H1 (cell line): ENCODE measurements around the gene CNIH4. TPM values are rescaled to one million over a fixed set of nuclear protein-coding genes. Genes with fewer than 3 reads are reported as not detected.

Source experiments
- CTCF ChIA-PET: fragments of 300-600 bp; sonication (Branson Sonifier 250); formaldehyde crosslinking; loops from one replicate; lab custom pipeline; 2021; ENCODE audit not compliant: partially characterized antibody; lab: Charles Lee
- POLR2A ChIA-PET: fragments of 300-600 bp; sonication (Branson Sonifier 250); formaldehyde crosslinking; loops from one replicate; lab custom pipeline; 2021; ENCODE audit warnings: inconsistent platforms; ENCODE audit not compliant: partially characterized antibody; lab: Charles Lee
- DNase-seq, 2 experiments: peaks; one replicate each; pipeline versions ENCODE4 v3.0.0 to v3.0.0-alpha.2; 2010 to 2022; ENCODE audit warnings: low spot score in 2 of 2, low read depth in 1 of 2, mixed read lengths in 1 of 2
- FAIRE-seq: peaks from 2 replicates; lab custom pipeline; 2011; peaks lifted over from hg19 to GRCh38; lab: Jason Lieb, UNC
- H2AFZ ChIP-seq: 2 replicates; pipeline ENCODE4 v1.8.1; 2012; ENCODE audit warnings: low read length, inconsistent platforms
- H2AK5ac ChIP-seq: 2 replicates; pipeline ENCODE4 v1.6.1; 2013; ENCODE audit warnings: low read depth, low read length
- H2BK120ac ChIP-seq: replicated peaks from 2 replicates; pipeline ENCODE3; 2013; ENCODE audit warnings: low read depth, low read length, inconsistent platforms
- H2BK12ac ChIP-seq: 2 replicates; pipeline ENCODE4 v1.6.1; 2013; ENCODE audit warnings: low read depth, low read length
- H2BK15ac ChIP-seq: 2 replicates; pipeline ENCODE4 v1.6.1; 2013; ENCODE audit warnings: low read length
- H2BK20ac ChIP-seq: 2 replicates; pipeline ENCODE4 v1.6.1; 2013; ENCODE audit warnings: low read length
- H2BK5ac ChIP-seq: 2 replicates; pipeline ENCODE4 v1.6.1; 2013; ENCODE audit warnings: low read depth, low read length
- H3K14ac ChIP-seq: 2 replicates; pipeline ENCODE4 v1.6.1; 2013; ENCODE audit warnings: inconsistent platforms; ENCODE audit not compliant: insufficient read length
- H3K18ac ChIP-seq: 2 replicates; pipeline ENCODE4 v1.6.1; 2013; ENCODE audit warnings: low read length; ENCODE audit errors: extremely low read depth
- H3K23ac ChIP-seq: 2 replicates; pipeline ENCODE4 v1.6.1; 2013; ENCODE audit warnings: inconsistent platforms; ENCODE audit not compliant: insufficient read length
- H3K23me2 ChIP-seq: 2 replicates; pipeline ENCODE4 v1.6.1; 2013; ENCODE audit warnings: low read depth, low read length
- H3K27ac ChIP-seq: 2 replicates; pipeline ENCODE4 v1.6.1; 2011; ENCODE audit warnings: low read depth, low read length, inconsistent platforms
- H3K27me3 ChIP-seq, 4 experiments: replicated peaks in 1 of 4; 1 replicate in 1 of 4; 2 replicates in 3 of 4; pipeline versions ENCODE4 v1.6.1 to v1.8.1; 2011 to 2013; ENCODE audit warnings: low read length in 3 of 4, mild to moderate bottlenecking in 3 of 4, inconsistent platforms in 2 of 4, mixed read lengths in 2 of 4, moderate library complexity in 1 of 4; ENCODE audit not compliant: control insufficient read depth in 3 of 4, insufficient read depth in 3 of 4; ENCODE audit errors: extremely low read depth in 1 of 4
- H3K36me3 ChIP-seq, 4 experiments: 2 replicates each; pipeline versions ENCODE4 v1.6.1 to v1.8.1; 2011 to 2013; ENCODE audit warnings: mild to moderate bottlenecking in 4 of 4, low read length in 3 of 4, moderate library complexity in 2 of 4, control low read depth in 1 of 4, inconsistent platforms in 1 of 4; ENCODE audit not compliant: insufficient read depth in 4 of 4, control insufficient read depth in 2 of 4
- H3K4ac ChIP-seq: replicated peaks from 2 replicates; pipeline ENCODE3; 2013; ENCODE audit warnings: low read length, low read depth, mixed read lengths, inconsistent platforms; ENCODE audit not compliant: insufficient read length
- H3K4me1 ChIP-seq, 4 experiments: replicated peaks in 1 of 4; 1 replicate in 1 of 4; 2 replicates in 3 of 4; pipeline versions ENCODE4 v1.6.1 to v1.8.1; 2011 to 2013; ENCODE audit warnings: low read length in 3 of 4, inconsistent platforms in 2 of 4, mixed read lengths in 1 of 4; ENCODE audit not compliant: insufficient read depth in 4 of 4, control insufficient read depth in 3 of 4
- H3K4me2 ChIP-seq, 2 experiments: 2 replicates each; pipeline versions ENCODE4 v1.6.1 to v1.8.1; 2011 to 2013; ENCODE audit warnings: low read depth in 2 of 2, low read length in 2 of 2, control low read depth in 1 of 2, inconsistent platforms in 1 of 2, mild to moderate bottlenecking in 1 of 2; ENCODE audit not compliant: insufficient read depth in 1 of 2
- H3K4me3 ChIP-seq, 4 experiments: fragments of 200-600, 300-600 bp in 1 of 4; sonication (generic), shearing (Covaris generic), sonication (Bioruptor Twin) in 1 of 4; 2 replicates each; pipeline versions ENCODE4 v1.5.1 to v1.8.1; 2011 to 2016; ENCODE audit warnings: low read length in 4 of 4, low read depth in 3 of 4, control low read depth in 2 of 4, inconsistent platforms in 2 of 4, mild to moderate bottlenecking in 2 of 4, mixed read lengths in 1 of 4, moderate library complexity in 1 of 4; ENCODE audit not compliant: insufficient read depth in 2 of 4; ENCODE audit errors: extremely low read depth in 1 of 4
- H3K56ac ChIP-seq: replicated peaks from 2 replicates; pipeline ENCODE3; 2013; ENCODE audit warnings: low read depth, mild to moderate bottlenecking, mixed read lengths, low read length, inconsistent platforms; ENCODE audit not compliant: insufficient read length
- H3K79me1 ChIP-seq: 2 replicates; pipeline ENCODE4 v1.6.1; 2013; ENCODE audit warnings: low read depth, low read length, control low read depth
- H3K79me2 ChIP-seq, 2 experiments: 2 replicates each; pipeline versions ENCODE4 v1.6.1 to v1.8.1; 2012 to 2013; ENCODE audit warnings: low read length in 2 of 2, mild to moderate bottlenecking in 2 of 2, inconsistent platforms in 1 of 2; ENCODE audit not compliant: insufficient read depth in 2 of 2, control insufficient read depth in 1 of 2
- H3K9ac ChIP-seq, 4 experiments: replicated peaks in 1 of 4; 1 replicate in 1 of 4; 2 replicates in 3 of 4; pipeline versions ENCODE4 v1.6.1 to v1.8.1; 2011 to 2013; ENCODE audit warnings: low read depth in 3 of 4, low read length in 3 of 4, control low read depth in 2 of 4, mild to moderate bottlenecking in 2 of 4, moderate library complexity in 2 of 4, inconsistent platforms in 1 of 4; ENCODE audit errors: extremely low read depth in 1 of 4
- H3K9me3 ChIP-seq, 2 experiments: 2 replicates each; pipeline versions ENCODE4 v1.6.1 to v1.8.1; 2012 to 2013; ENCODE audit warnings: mild to moderate bottlenecking in 2 of 2, moderate library complexity in 2 of 2, control low read depth in 1 of 2, inconsistent platforms in 1 of 2, low read depth in 1 of 2, low read length in 1 of 2, mixed read lengths in 1 of 2; ENCODE audit not compliant: insufficient read depth in 2 of 2
- H4K20me1 ChIP-seq, 2 experiments: replicated peaks in 1 of 2; 2 replicates each; pipeline versions ENCODE3 to v1.8.1; 2011 to 2013; ENCODE audit warnings: inconsistent platforms in 2 of 2, low read length in 2 of 2, mild to moderate bottlenecking in 1 of 2; ENCODE audit not compliant: insufficient read depth in 2 of 2, control insufficient read depth in 1 of 2
- H4K5ac ChIP-seq: 2 replicates; pipeline ENCODE4 v1.6.1; 2013; ENCODE audit warnings: low read length, low read depth, mixed read lengths, inconsistent platforms; ENCODE audit not compliant: insufficient read length
- H4K8ac ChIP-seq: 2 replicates; pipeline ENCODE4 v1.8.0; 2013; ENCODE audit warnings: mild to moderate bottlenecking, moderate library complexity, low read length, inconsistent platforms; ENCODE audit not compliant: insufficient read depth; ENCODE audit errors: extremely low read depth
- H4K91ac ChIP-seq: replicated peaks from 2 replicates; pipeline ENCODE3; 2013; ENCODE audit warnings: low read length, mixed read lengths, inconsistent platforms; ENCODE audit not compliant: insufficient read length
- CEBPB ChIP-seq: IDR thresholded peaks from 2 replicates; pipeline ENCODE4 v1.6.1; 2012; ENCODE audit warnings: low read depth, low read length
- CHD1 ChIP-seq: IDR thresholded peaks from 2 replicates; pipeline ENCODE4 v1.6.1; 2012; ENCODE audit warnings: low read depth, low read length, improper control_type of control experiment
- FOSL1 ChIP-seq: IDR thresholded peaks from 2 replicates; pipeline ENCODE4 v1.6.1; 2011; ENCODE audit warnings: mild to moderate bottlenecking, low read depth, low read length, moderate library complexity; ENCODE audit not compliant: insufficient read depth
- KDM4A ChIP-seq: IDR thresholded peaks from one replicate; pipeline ENCODE4 v1.7.1; 2012; ENCODE audit warnings: low read depth, mild to moderate bottlenecking, moderate library complexity, low read length, inconsistent platforms; ENCODE audit not compliant: severe bottlenecking
- SAP30 ChIP-seq: fragments of 300-600 bp; sonication (generic); IDR thresholded peaks from 2 replicates; pipeline ENCODE4 v1.7.1; 2012; ENCODE audit warnings: low read length, moderate library complexity, mild to moderate bottlenecking, inconsistent platforms; ENCODE audit not compliant: insufficient read depth, insufficient replicate concordance
- SUZ12 ChIP-seq: fragments of 200-600 bp; sonication (generic); IDR thresholded peaks from 2 replicates; pipeline ENCODE4 v1.6.1; 2012; ENCODE audit warnings: mild to moderate bottlenecking, inconsistent platforms, low read length, moderate library complexity, mixed read lengths
- WGBS, 2 experiments: shearing (Covaris generic) in 1 of 2; methylation state at CpG; one replicate each; pipeline versions ENCODE4 v1.1.6 to v1.1.7; 2013 to 2015; ENCODE audit warnings: low lambda C conversion rate in 2 of 2, mixed read lengths in 2 of 2, inconsistent platforms in 1 of 2, low coverage in 1 of 2, missing lambda C conversion rate in 1 of 2; ENCODE audit not compliant: insufficient replicate concordance in 2 of 2, insufficient coverage in 1 of 2, insufficient read length in 1 of 2; ENCODE audit errors: extremely low coverage in 1 of 2, missing lambda C conversion rate in 1 of 2; 5-methylcytosine and 5-hydroxymethylcytosine counted together
- polyA plus RNA-seq, 7 experiments: library from polyadenylated mRNA; depleted of rRNA in 3 of 7; stranded (reverse) in 5 of 7; unstranded in 2 of 7; fragments of >200 nt in 5 of 7; fragments of 200-250 nt in 2 of 7; gene quantifications; 1 replicate in 5 of 7; 2 replicates in 1 of 7; 4 replicates in 1 of 7; pipeline versions ENCODE4 v1.2.1 to v1.2.3, GENCODE V29; 2011 to 2013; ENCODE audit warnings: missing spikeins in 2 of 7, mixed read lengths in 2 of 7
- total RNA-seq: library from RNA; stranded (reverse); fragmentation: NEBNext Ultra II Directional; extraction: Animal tissue kit (Norgen Biotek cat#: 25700); gene quantifications from 2 replicates; pipeline ENCODE4 v1.2.1, GENCODE V29; 2021

CNIH4 gene
- total and polyA plus RNA-seq, 2 of the 8 experiments (the other 6 are each of a cell fraction or from before 2014, with no cell fraction given), result 76.2 to 151 TPM

GRCh38 chr1:224399887-224400286 lies 43.2 kb downstream of the CNIH4 start:
- FAIRE-seq, result no peak
- TF ChIP-seq KDM4A, result no peak
- TF ChIP-seq SAP30, result no peak
- no peak for TF ChIP-seq FOSL1
- no peak for TF ChIP-seq SUZ12
- TF ChIP-seq CEBPB, result no peak
- no peak for TF ChIP-seq CHD1

More at GRCh38 chr1:224399887-224400286, 43.2 kb downstream of the CNIH4 start:
- peaks cover 13 to 95% (median 67%) of the 10 kb centered on the region in 4 experiments for H3K36me3 ChIP-seq
- no peaks in the 10 kb centered on the region for H3K23me2 ChIP-seq
- no peaks in the 10 kb centered on the region for H3K27me3 ChIP-seq
- no peaks in the 10 kb centered on the region for H3K4me1 ChIP-seq
- ChIA-PET POLR2A (interaction anchor here (0.6 to 1.3 kb wide), 4 partner anchors 16 to 1200 kb away, joined by 3 to 7 read pairs (median 4); no protein-coding TSS in a partner anchor), CTCF (interaction anchor here (0.6 to 1.6 kb wide), 3 partner anchors 11 to 252 kb away, joined by 3 to 5 read pairs (median 3); no protein-coding TSS in a partner anchor)
- no peak overlapping the region for H3K56ac ChIP-seq
- H4K5ac ChIP-seq, result no peak overlapping the region
- no peak overlapping the region for H4K8ac ChIP-seq
- 74% methylated on average over 1 of the region's 1 CpG; no CpG with 5 or more reads in 1 of the 2 experiments for WGBS, 2 experiments
- no peak overlapping the region for H3K27ac ChIP-seq
- H3K9ac ChIP-seq, result no peak overlapping the region
- no peak overlapping the region for H2BK5ac ChIP-seq
- no peak overlapping the region for H2AFZ ChIP-seq
- no peak overlapping the region for H2BK15ac ChIP-seq
- no peak for DNase-seq
- H3K4me2 ChIP-seq, result no peak overlapping the region
- no peaks in the 10 kb centered on the region for H3K79me2 ChIP-seq
- H3K4ac ChIP-seq, result no peak overlapping the region
- H3K18ac ChIP-seq, result no peak overlapping the region
- no peak overlapping the region for H3K4me3 ChIP-seq
- H3K23ac ChIP-seq, result no peak overlapping the region
- H3K9me3 ChIP-seq, result no peaks in the 10 kb centered on the region
- no peak overlapping the region for H3K14ac ChIP-seq
- H2BK12ac ChIP-seq, result no peak overlapping the region
- no peak overlapping the region for H2BK120ac ChIP-seq
- H2AK5ac ChIP-seq, result no peak overlapping the region
- no peaks in the 10 kb centered on the region for H4K20me1 ChIP-seq
- H3K79me1 ChIP-seq, result no peaks in the 10 kb centered on the region
- H4K91ac ChIP-seq, result no peak overlapping the region
- H2BK20ac ChIP-seq, result no peak overlapping the region
